Measurements from ENCODE around the gene S1PR3.

DNA sequence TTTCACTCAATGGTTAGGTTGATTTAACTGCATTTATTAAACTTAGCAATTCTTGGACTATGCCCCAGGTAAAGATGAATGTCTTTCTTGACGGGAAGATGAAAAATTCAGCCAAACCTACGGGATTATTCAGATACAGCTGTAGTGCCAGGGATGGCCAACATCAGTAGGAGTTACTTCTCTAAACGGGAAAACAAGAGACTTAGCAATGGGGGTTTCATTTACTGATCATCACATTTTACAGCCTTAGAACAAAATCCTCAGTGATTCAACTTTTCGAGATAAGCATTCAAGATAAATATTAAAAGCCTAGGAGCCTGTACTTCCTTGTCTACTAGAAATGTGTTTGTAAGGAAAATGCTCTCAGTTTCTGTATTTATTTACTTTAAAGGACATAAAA is 46.1 kb downstream of the S1PR3 start:
- TF ChIP-seq, protein P1, sequence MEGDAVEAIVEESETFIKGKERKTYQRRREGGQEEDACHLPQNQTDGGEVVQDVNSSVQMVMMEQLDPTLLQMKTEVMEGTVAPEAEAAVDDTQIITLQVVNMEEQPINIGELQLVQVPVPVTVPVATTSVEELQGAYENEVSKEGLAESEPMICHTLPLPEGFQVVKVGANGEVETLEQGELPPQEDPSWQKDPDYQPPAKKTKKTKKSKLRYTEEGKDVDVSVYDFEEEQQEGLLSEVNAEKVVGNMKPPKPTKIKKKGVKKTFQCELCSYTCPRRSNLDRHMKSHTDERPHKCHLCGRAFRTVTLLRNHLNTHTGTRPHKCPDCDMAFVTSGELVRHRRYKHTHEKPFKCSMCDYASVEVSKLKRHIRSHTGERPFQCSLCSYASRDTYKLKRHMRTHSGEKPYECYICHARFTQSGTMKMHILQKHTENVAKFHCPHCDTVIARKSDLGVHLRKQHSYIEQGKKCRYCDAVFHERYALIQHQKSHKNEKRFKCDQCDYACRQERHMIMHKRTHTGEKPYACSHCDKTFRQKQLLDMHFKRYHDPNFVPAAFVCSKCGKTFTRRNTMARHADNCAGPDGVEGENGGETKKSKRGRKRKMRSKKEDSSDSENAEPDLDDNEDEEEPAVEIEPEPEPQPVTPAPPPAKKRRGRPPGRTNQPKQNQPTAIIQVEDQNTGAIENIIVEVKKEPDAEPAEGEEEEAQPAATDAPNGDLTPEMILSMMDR (IDR thresholded peaks at IDR 0.05), result no peak
- no peak for TF ChIP-seq POLR2A (IDR thresholded peaks at IDR 0.05)

Measured in prostate gland (tissue), 2 donors.